Keratinocyte (primary cell): ENCODE data around the gene OBSL1.

Source experiments
- EZH2 ChIP-seq: IDR thresholded peaks from one replicate; pipeline ENCODE4 v1.6.1; 2012; ENCODE audit warnings: inconsistent platforms, mild to moderate bottlenecking, low read length, moderate library complexity
- TF ChIP-seq, protein P1 (sequence below), 3 experiments: IDR thresholded peaks in 1 of 3; conservative IDR thresholded peaks in 1 of 3; optimal IDR thresholded peaks in 1 of 3; 2 replicates in 2 of 3; 3 replicates in 1 of 3; pipeline versions ENCODE3 to v1.5.1; 2011; ENCODE audit warnings: low read length in 3 of 3, mild to moderate bottlenecking in 3 of 3, moderate library complexity in 2 of 3, control low read depth in 1 of 3, inconsistent platforms in 1 of 3; ENCODE audit not compliant: insufficient read depth in 2 of 3; ENCODE audit errors: extremely low read depth in 1 of 3

- no peak for TF ChIP-seq EZH2
- TF ChIP-seq, protein P1, sequence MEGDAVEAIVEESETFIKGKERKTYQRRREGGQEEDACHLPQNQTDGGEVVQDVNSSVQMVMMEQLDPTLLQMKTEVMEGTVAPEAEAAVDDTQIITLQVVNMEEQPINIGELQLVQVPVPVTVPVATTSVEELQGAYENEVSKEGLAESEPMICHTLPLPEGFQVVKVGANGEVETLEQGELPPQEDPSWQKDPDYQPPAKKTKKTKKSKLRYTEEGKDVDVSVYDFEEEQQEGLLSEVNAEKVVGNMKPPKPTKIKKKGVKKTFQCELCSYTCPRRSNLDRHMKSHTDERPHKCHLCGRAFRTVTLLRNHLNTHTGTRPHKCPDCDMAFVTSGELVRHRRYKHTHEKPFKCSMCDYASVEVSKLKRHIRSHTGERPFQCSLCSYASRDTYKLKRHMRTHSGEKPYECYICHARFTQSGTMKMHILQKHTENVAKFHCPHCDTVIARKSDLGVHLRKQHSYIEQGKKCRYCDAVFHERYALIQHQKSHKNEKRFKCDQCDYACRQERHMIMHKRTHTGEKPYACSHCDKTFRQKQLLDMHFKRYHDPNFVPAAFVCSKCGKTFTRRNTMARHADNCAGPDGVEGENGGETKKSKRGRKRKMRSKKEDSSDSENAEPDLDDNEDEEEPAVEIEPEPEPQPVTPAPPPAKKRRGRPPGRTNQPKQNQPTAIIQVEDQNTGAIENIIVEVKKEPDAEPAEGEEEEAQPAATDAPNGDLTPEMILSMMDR (optimal IDR thresholded peaks at IDR 0.05 in 1 of 3, IDR thresholded peaks at IDR 0.05 in 1 of 3, conservative IDR thresholded peaks at IDR 0.05 in 1 of 3; ENCODE audit: extremely low read depth in 1 of 3, insufficient read depth in 2 of 3, low read length in 3 of 3) = no peak
Measured at GRCh38 chr2:219532378-219532649, 39.0 kb downstream of the OBSL1 start.
